HepG2 (cell line): ENCODE measurements around the gene SVOPL. TPM values are rescaled to one million over a fixed set of nuclear protein-coding genes. Genes with fewer than 3 reads are reported as not detected.

Source experiments
- AGO1 ChIP-seq: fragments of 200-400 bp; formaldehyde crosslinking; IDR thresholded peaks from 2 replicates; pipeline ENCODE4 v1.6.1; 2017; ENCODE audit warnings: mild to moderate bottlenecking, low read depth, low read length, moderate library complexity; ENCODE audit not compliant: poor library complexity, severe bottlenecking
- IRF2 ChIP-seq: IDR thresholded peaks from 2 replicates; pipeline ENCODE4 v1.6.1; 2018; ENCODE audit warnings: missing genetic modification reagents, missing compliant biosample characterization
- MED8 ChIP-seq: sonication (generic); formaldehyde crosslinking; IDR thresholded peaks from 2 replicates; pipeline ENCODE4 v1.8.1; 2023; ENCODE audit warnings: mild to moderate bottlenecking, missing genetic modification reagents; ENCODE audit not compliant: insufficient replicate concordance
- ZBTB34 ChIP-seq: sonication (generic); formaldehyde crosslinking; IDR thresholded peaks from 2 replicates; pipeline ENCODE4 v1.8.0; 2022; ENCODE audit warnings: mild to moderate bottlenecking, missing genetic modification reagents
- ZNF142 ChIP-seq: sonication (generic); formaldehyde crosslinking; IDR thresholded peaks from 2 replicates; pipeline ENCODE4 v1.4.0; 2020; ENCODE audit warnings: missing genetic modification reagents
- ZZZ3 ChIP-seq: sonication (generic); formaldehyde crosslinking; IDR thresholded peaks from 2 replicates; pipeline ENCODE4 v1.4.0; 2020; ENCODE audit warnings: missing genetic modification reagents, mild to moderate bottlenecking, borderline replicate concordance
- polyA plus RNA-seq, 8 experiments: library from polyadenylated mRNA; depleted of rRNA in 3 of 8; stranded (reverse) in 7 of 8; unstranded in 1 of 8; fragments of >200 nt; fragmentation: Illumina TruSeq in 4 of 8; extraction: Trizol in 4 of 8; gene quantifications; 2 replicates each; pipeline versions ENCODE4 v1.2.1 to v1.2.3, GENCODE V29; 2011 to 2016; ENCODE audit warnings: low read depth in 4 of 8, missing spikeins in 1 of 8, mixed read lengths in 1 of 8; ENCODE audit not compliant: insufficient read depth in 1 of 8
- total RNA-seq, 5 experiments: library from RNA; depleted of rRNA; stranded (reverse); fragments of >200 nt; fragmentation: Illumina TruSeq; extraction: Trizol; gene quantifications; 2 replicates each; pipeline ENCODE4 v1.2.3, GENCODE V29; 2016; ENCODE audit warnings: low read depth in 1 of 5
- TF ChIP-seq, protein P1 (sequence below): sonication (generic); formaldehyde crosslinking; IDR thresholded peaks from 2 replicates; pipeline ENCODE4 v1.4.0; 2020; ENCODE audit warnings: missing genetic modification reagents
- TF ChIP-seq, protein P2 (sequence below), 2 experiments: fragments of 450-650 bp in 1 of 2; sonication (generic) in 1 of 2; formaldehyde crosslinking in 1 of 2; IDR thresholded peaks; 2 replicates each; pipeline versions ENCODE4 v1.6.1 to v1.8.0; 2016 to 2022; ENCODE audit warnings: antibody characterized with exemption in 1 of 2, mild to moderate bottlenecking in 1 of 2, missing genetic modification reagents in 1 of 2

Gene SVOPL
- total and polyA plus RNA-seq, 2 of the 13 experiments (the other 11 are each of a cell fraction or from before 2014, with no cell fraction given), result not detected

GRCh38 chr7:138666385-138666784 is 34.8 kb downstream of the SVOPL start (continued):
- TF ChIP-seq, protein P1, sequence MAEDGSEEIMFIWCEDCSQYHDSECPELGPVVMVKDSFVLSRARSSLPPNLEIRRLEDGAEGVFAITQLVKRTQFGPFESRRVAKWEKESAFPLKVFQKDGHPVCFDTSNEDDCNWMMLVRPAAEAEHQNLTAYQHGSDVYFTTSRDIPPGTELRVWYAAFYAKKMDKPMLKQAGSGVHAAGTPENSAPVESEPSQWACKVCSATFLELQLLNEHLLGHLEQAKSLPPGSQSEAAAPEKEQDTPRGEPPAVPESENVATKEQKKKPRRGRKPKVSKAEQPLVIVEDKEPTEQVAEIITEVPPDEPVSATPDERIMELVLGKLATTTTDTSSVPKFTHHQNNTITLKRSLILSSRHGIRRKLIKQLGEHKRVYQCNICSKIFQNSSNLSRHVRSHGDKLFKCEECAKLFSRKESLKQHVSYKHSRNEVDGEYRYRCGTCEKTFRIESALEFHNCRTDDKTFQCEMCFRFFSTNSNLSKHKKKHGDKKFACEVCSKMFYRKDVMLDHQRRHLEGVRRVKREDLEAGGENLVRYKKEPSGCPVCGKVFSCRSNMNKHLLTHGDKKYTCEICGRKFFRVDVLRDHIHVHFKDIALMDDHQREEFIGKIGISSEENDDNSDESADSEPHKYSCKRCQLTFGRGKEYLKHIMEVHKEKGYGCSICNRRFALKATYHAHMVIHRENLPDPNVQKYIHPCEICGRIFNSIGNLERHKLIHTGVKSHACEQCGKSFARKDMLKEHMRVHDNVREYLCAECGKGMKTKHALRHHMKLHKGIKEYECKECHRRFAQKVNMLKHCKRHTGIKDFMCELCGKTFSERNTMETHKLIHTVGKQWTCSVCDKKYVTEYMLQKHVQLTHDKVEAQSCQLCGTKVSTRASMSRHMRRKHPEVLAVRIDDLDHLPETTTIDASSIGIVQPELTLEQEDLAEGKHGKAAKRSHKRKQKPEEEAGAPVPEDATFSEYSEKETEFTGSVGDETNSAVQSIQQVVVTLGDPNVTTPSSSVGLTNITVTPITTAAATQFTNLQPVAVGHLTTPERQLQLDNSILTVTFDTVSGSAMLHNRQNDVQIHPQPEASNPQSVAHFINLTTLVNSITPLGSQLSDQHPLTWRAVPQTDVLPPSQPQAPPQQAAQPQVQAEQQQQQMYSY, result no peak
- TF ChIP-seq, protein P2, sequence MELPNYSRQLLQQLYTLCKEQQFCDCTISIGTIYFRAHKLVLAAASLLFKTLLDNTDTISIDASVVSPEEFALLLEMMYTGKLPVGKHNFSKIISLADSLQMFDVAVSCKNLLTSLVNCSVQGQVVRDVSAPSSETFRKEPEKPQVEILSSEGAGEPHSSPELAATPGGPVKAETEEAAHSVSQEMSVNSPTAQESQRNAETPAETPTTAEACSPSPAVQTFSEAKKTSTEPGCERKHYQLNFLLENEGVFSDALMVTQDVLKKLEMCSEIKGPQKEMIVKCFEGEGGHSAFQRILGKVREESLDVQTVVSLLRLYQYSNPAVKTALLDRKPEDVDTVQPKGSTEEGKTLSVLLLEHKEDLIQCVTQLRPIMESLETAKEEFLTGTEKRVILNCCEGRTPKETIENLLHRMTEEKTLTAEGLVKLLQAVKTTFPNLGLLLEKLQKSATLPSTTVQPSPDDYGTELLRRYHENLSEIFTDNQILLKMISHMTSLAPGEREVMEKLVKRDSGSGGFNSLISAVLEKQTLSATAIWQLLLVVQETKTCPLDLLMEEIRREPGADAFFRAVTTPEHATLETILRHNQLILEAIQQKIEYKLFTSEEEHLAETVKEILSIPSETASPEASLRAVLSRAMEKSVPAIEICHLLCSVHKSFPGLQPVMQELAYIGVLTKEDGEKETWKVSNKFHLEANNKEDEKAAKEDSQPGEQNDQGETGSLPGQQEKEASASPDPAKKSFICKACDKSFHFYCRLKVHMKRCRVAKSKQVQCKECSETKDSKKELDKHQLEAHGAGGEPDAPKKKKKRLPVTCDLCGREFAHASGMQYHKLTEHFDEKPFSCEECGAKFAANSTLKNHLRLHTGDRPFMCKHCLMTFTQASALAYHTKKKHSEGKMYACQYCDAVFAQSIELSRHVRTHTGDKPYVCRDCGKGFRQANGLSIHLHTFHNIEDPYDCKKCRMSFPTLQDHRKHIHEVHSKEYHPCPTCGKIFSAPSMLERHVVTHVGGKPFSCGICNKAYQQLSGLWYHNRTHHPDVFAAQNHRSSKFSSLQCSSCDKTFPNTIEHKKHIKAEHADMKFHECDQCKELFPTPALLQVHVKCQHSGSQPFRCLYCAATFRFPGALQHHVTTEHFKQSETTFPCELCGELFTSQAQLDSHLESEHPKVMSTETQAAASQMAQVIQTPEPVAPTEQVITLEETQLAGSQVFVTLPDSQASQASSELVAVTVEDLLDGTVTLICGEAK (IDR thresholded peaks at IDR 0.05), result no peak
- TF ChIP-seq, protein P2 (CRISPR knock-in tag; IDR thresholded peaks at IDR 0.05), result no peak
- TF ChIP-seq ZZZ3 (no peak), AGO1 (no peak), ZNF142 (CRISPR knock-in tag) (no peak), IRF2 (CRISPR knock-in tag) (no peak), MED8 (CRISPR knock-in tag) (no peak), ZBTB34 (no peak)
